Neural progenitor cell (in vitro differentiated cells): ENCODE measurements around the gene NINL. TPM values are rescaled to one million over a fixed set of nuclear protein-coding genes. Genes with fewer than 3 reads are reported as not detected.

Experiments used
- DNase-seq: peaks from one replicate; pipeline ENCODE4 v3.0.0-alpha.2; 2016; ENCODE audit warnings: low spot score
- H2AFZ ChIP-seq: fragments of 200-600 bp; sonication (generic); replicated peaks from 2 replicates; pipeline ENCODE4 v1.6.1; 2016; ENCODE audit warnings: antibody characterized with exemption
- H3F3A ChIP-seq: fragments of 200-600 bp; sonication (generic); 2 replicates; pipeline ENCODE4 v1.6.1; 2016; ENCODE audit warnings: antibody characterized with exemption, low read depth
- H3K27ac ChIP-seq: fragments of 200-600 bp; sonication (generic); 2 replicates; pipeline ENCODE4 v1.5.1; 2016; ENCODE audit warnings: mild to moderate bottlenecking
- H3K27me3 ChIP-seq: fragments of 200-600 bp; sonication (generic); 2 replicates; pipeline ENCODE4 v1.6.1; 2016; ENCODE audit warnings: mild to moderate bottlenecking, moderate library complexity
- H3K36me3 ChIP-seq: fragments of 200-600 bp; sonication (generic); 2 replicates; pipeline ENCODE4 v1.5.1; 2016
- H3K4me1 ChIP-seq: fragments of 200-600 bp; sonication (generic); 2 replicates; pipeline ENCODE4 v1.6.1; 2016; ENCODE audit warnings: mixed run types
- H3K4me2 ChIP-seq: fragments of 200-600 bp; sonication (generic); 2 replicates; pipeline ENCODE4 v1.6.1; 2016
- H3K4me3 ChIP-seq: fragments of 200-600 bp; sonication (generic); 2 replicates; pipeline ENCODE4 v1.5.1; 2016
- H3K79me2 ChIP-seq: fragments of 200-600 bp; sonication (generic); 2 replicates; pipeline ENCODE4 v1.6.1; 2016; ENCODE audit warnings: low read depth
- H3K9ac ChIP-seq: fragments of 200-600 bp; sonication (generic); 2 replicates; pipeline ENCODE4 v1.6.1; 2016
- H3K9me3 ChIP-seq: fragments of 200-600 bp; sonication (generic); 2 replicates; pipeline ENCODE4 v1.5.1; 2016; ENCODE audit warnings: low read depth
- H4K20me1 ChIP-seq: fragments of 200-600 bp; sonication (generic); 2 replicates; pipeline ENCODE4 v1.6.1; 2016; ENCODE audit warnings: low read depth
- H3K27ac Mint-ChIP-seq: 3 replicates; pipeline ENCODE4 v1.8.0; 2021; ENCODE audit warnings: mixed read lengths
- H3K27me3 Mint-ChIP-seq: 2 replicates; pipeline ENCODE4 v1.8.0; 2022; ENCODE audit warnings: low read depth, mild to moderate bottlenecking, inconsistent platforms, moderate library complexity, mixed read lengths; ENCODE audit not compliant: insufficient read depth
- H3K36me3 Mint-ChIP-seq: 3 replicates; pipeline ENCODE4 v1.8.0; 2021; ENCODE audit warnings: mixed read lengths
- H3K4me1 Mint-ChIP-seq: 3 replicates; pipeline ENCODE4 v1.8.0; 2021; ENCODE audit warnings: mixed read lengths
- H3K4me3 Mint-ChIP-seq: 3 replicates; pipeline ENCODE4 v1.8.0; 2021; ENCODE audit warnings: mild to moderate bottlenecking, moderate library complexity, mixed read lengths
- H3K9me3 Mint-ChIP-seq: 3 replicates; pipeline ENCODE4 v1.8.0; 2020; ENCODE audit warnings: mixed read lengths
- CTCF ChIP-seq: fragments of 200-600 bp; sonication (generic); IDR thresholded peaks from 2 replicates; pipeline ENCODE4 v1.5.1; 2017; ENCODE audit warnings: antibody characterized with exemption, mild to moderate bottlenecking
- EZH2 ChIP-seq: fragments of 200-600 bp; sonication (generic); IDR thresholded peaks from 2 replicates; pipeline ENCODE4 v1.6.1; 2017; ENCODE audit warnings: antibody characterized with exemption, mild to moderate bottlenecking, moderate library complexity
- EZH2phosphoT487 ChIP-seq: fragments of 200-600 bp; sonication (generic); IDR thresholded peaks from 2 replicates; pipeline ENCODE4 v1.6.1; 2017; ENCODE audit warnings: antibody characterized with exemption
- total RNA-seq: library from RNA; depleted of rRNA; stranded (reverse); fragments of >200 nt; gene quantifications from 2 replicates; pipeline ENCODE4 v1.2.3, GENCODE V29; 2015; ENCODE audit warnings: low replicate concordance

The NINL gene
- total RNA-seq, 1 donor from 2014 or later: 21.5 TPM

GRCh38 chr20:25623736-25624499 is 38.6 kb upstream of the NINL start, which contains the start of gene NANP:
TSS of gene NANP (minus strand) at chr20:25624014. CDS start at chr20:25623948, 66 bp downstream.
- H3K9me3 Mint-ChIP-seq: no peaks in the 10 kb centered on the region

GRCh38 chr20:25623225-25623735 is 37.9 kb upstream of the NINL start:
- peak overlapping the region; percentile 52 for H3K4me3 ChIP-seq
- peak overlapping the region; percentile 82 for H2AFZ ChIP-seq
- Mint-ChIP-seq H3K4me1 (peaks cover 18% of the 10 kb centered on the region), H3K27ac (no peak overlapping the region), H3K36me3 (peaks cover 18% of the 10 kb centered on the region), H3K4me3 (peak overlapping the region; percentile 86), H3K9me3 (no peaks in the 10 kb centered on the region), H3K27me3 (peaks cover 7% of the 10 kb centered on the region)
- peaks cover 13% of the 10 kb centered on the region for H3F3A ChIP-seq
- TF ChIP-seq CTCF: no peak
- no peak for TF ChIP-seq EZH2
- TF ChIP-seq EZH2phosphoT487: peak; percentile 49
- H3K27me3 ChIP-seq: peaks cover 31% of the 10 kb centered on the region
- H3K9me3 ChIP-seq: no peaks in the 10 kb centered on the region
- no peaks in the 10 kb centered on the region for H3K36me3 ChIP-seq
- H3K27ac ChIP-seq: no peak overlapping the region
- H3K4me2 ChIP-seq: peak overlapping the region; percentile 83
- H4K20me1 ChIP-seq: no peaks in the 10 kb centered on the region
- peak; percentile 41 for DNase-seq
- peaks cover 7% of the 10 kb centered on the region for H3K4me1 ChIP-seq
- H3K79me2 ChIP-seq: peaks cover 9% of the 10 kb centered on the region
- H3K9ac ChIP-seq: no peak overlapping the region

More at GRCh38 chr20:25623736-25624499, 38.6 kb upstream of the NINL start, which contains the start of gene NANP:
- no peak within 1 kb of the TSS for H3K9ac ChIP-seq
- H3K27me3 Mint-ChIP-seq: peaks cover 7% of the 10 kb centered on the region
- H3K4me1 Mint-ChIP-seq: peaks cover 18% of the 10 kb centered on the region
- no peaks in the 10 kb centered on the region for H3K9me3 ChIP-seq
- no peak within 1 kb of the TSS for H3K27ac ChIP-seq
- no peaks in the 10 kb centered on the region for H4K20me1 ChIP-seq
- peaks cover 9% of the 10 kb centered on the region for H3K79me2 ChIP-seq
- peaks cover 7% of the 10 kb centered on the region for H3K4me1 ChIP-seq
- peaks cover 18% of the 10 kb centered on the region for H3K36me3 Mint-ChIP-seq
- peak; percentile 96 for DNase-seq
- H2AFZ ChIP-seq: peak within 1 kb of the TSS; percentile 82
- peak within 1 kb of the TSS; percentile 83 for H3K4me2 ChIP-seq
- peaks cover 31% of the 10 kb centered on the region for H3K27me3 ChIP-seq
- H3K27ac Mint-ChIP-seq: peak within 1 kb of the TSS; percentile 96
- TF ChIP-seq EZH2 (no peak), EZH2phosphoT487 (peak; percentile 28), CTCF (no peak)
- no peaks in the 10 kb centered on the region for H3K36me3 ChIP-seq
- peak within 1 kb of the TSS; percentile 52 for H3K4me3 ChIP-seq
- H3F3A ChIP-seq: peaks cover 13% of the 10 kb centered on the region
- H3K4me3 Mint-ChIP-seq: peak within 1 kb of the TSS; percentile 86

- no peaks in the 10 kb centered on the region for H3K9me3 Mint-ChIP-seq
- H3K4me1 ChIP-seq: peaks cover 7% of the 10 kb centered on the region
Measured at GRCh38 chr20:25622450-25623224, 37.3 kb upstream of the NINL start.

More at GRCh38 chr20:25622450-25623224, 37.3 kb upstream of the NINL start:
- H2AFZ ChIP-seq: peak overlapping the region; percentile 82
- H3K9ac ChIP-seq: no peak overlapping the region
- Mint-ChIP-seq H3K36me3 (peaks cover 18% of the 10 kb centered on the region), H3K27ac (no peak overlapping the region), H3K4me3 (peak overlapping the region; percentile 86), H3K27me3 (peaks cover 7% of the 10 kb centered on the region), H3K4me1 (peaks cover 18% of the 10 kb centered on the region)
- H3K27me3 ChIP-seq: peaks cover 31% of the 10 kb centered on the region
- peaks cover 9% of the 10 kb centered on the region for H3K79me2 ChIP-seq
- no peaks in the 10 kb centered on the region for H3K36me3 ChIP-seq
- H3F3A ChIP-seq: peaks cover 13% of the 10 kb centered on the region
- peak overlapping the region; percentile 83 for H3K4me2 ChIP-seq
- H3K27ac ChIP-seq: no peak overlapping the region
- H3K4me3 ChIP-seq: peak overlapping the region; percentile 52
- TF ChIP-seq EZH2 (no peak), EZH2phosphoT487 (no peak), CTCF (no peak)
- no peaks in the 10 kb centered on the region for H4K20me1 ChIP-seq
- H3K9me3 ChIP-seq: no peaks in the 10 kb centered on the region
- no peak for DNase-seq
